Activated CD4-positive, CD25-positive, alpha-beta regulatory T cell (primary cell): ENCODE measurements around the gene PLA2G5.

Source experiments
- DNase-seq, 4 experiments: peaks; one replicate each; lab custom pipeline; 2025; lab: John Stamatoyannopoulos, UW

Gene PLA2G5

GRCh38 chr1:20090119-20090518, 20.1 kb downstream of the PLA2G5 start:
- no peak for DNase-seq

- DNase-seq: no peak
Measured at GRCh38 chr1:20090641-20091040, 20.6 kb downstream of the PLA2G5 start.

GRCh38 chr1:20093303-20093702, 23.3 kb downstream of the PLA2G5 start:
- no peak for DNase-seq

GRCh38 chr1:20093940-20094391, 24.0 kb downstream of the PLA2G5 start:
- no peak for DNase-seq

GRCh38 chr1:20095564-20096434, 25.8 kb downstream of the PLA2G5 start:
- no peak for DNase-seq

- no peak for DNase-seq
Measured at GRCh38 chr1:20096840-20097447, 26.9 kb downstream of the PLA2G5 start.

GRCh38 chr1:20099533-20099932, 29.5 kb downstream of the PLA2G5 start:
- no peak for DNase-seq

- no peak for DNase-seq
Measured at GRCh38 chr1:20100632-20101355, 30.8 kb downstream of the PLA2G5 start.

- no peak for DNase-seq
Measured at GRCh38 chr1:20102875-20103274, 32.9 kb downstream of the PLA2G5 start.

- DNase-seq: no peak
Measured at GRCh38 chr1:20105856-20106255, 35.9 kb downstream of the PLA2G5 start.

- DNase-seq: no peak
Measured at GRCh38 chr1:20107351-20107750, 37.4 kb downstream of the PLA2G5 start.

- DNase-seq: no peak
Measured at GRCh38 chr1:20107796-20108195, 37.8 kb downstream of the PLA2G5 start.

- DNase-seq: no peak
Measured at GRCh38 chr1:20108366-20109123, 38.6 kb downstream of the PLA2G5 start.

- no peak for DNase-seq
Measured at GRCh38 chr1:20109223-20109856, 39.3 kb downstream of the PLA2G5 start.

- DNase-seq: no peak
Measured at GRCh38 chr1:20110679-20111078, 40.7 kb downstream of the PLA2G5 start.

GRCh38 chr1:20111452-20111851, 41.5 kb downstream of the PLA2G5 start:
- no peak for DNase-seq

GRCh38 chr1:20112279-20113000, 42.4 kb downstream of the PLA2G5 start:
- no peak for DNase-seq

- no peak for DNase-seq
Measured at GRCh38 chr1:20114021-20114648, 44.1 kb downstream of the PLA2G5 start.

- no peak for DNase-seq
Measured at GRCh38 chr1:20115479-20115878, 45.5 kb downstream of the PLA2G5 start.

- no peak for DNase-seq
Measured at GRCh38 chr1:20115916-20116315, 45.9 kb downstream of the PLA2G5 start.
